Measurements from ENCODE around the gene UBE2S.
"Not testable (repeated sequence)": the region's sequence is repeated elsewhere in the genome, so short reads cannot be mapped to it uniquely, and the experiment has no call there.

DNA sequence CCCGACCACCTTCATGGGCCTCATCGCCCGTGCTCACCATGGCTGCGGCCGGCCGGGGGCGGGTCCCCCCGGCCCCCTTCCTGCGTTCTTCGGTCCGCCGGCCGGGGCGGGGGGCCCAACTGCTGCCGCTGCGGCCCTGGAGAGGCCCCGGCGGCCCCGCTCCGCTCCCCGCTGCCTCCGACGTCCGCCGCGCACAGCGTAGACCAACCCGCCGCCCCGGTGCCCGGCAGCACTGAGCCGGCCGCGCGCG is at the start of gene UBE2S:
- TF ChIP-seq TAF1 (IDR thresholded peaks at IDR 0.05; ENCODE audit: low read depth) (peak; percentile 92), RAD21 (conservative IDR thresholded peaks at IDR 0.05) (peak; percentile 51), POLR2AphosphoS5 (IDR thresholded peaks at IDR 0.05) (peak; percentile 96), SMC3 (conservative IDR thresholded peaks at IDR 0.05; ENCODE audit: poor library complexity) (peak; percentile 65)
- TF ChIP-seq, protein P1, sequence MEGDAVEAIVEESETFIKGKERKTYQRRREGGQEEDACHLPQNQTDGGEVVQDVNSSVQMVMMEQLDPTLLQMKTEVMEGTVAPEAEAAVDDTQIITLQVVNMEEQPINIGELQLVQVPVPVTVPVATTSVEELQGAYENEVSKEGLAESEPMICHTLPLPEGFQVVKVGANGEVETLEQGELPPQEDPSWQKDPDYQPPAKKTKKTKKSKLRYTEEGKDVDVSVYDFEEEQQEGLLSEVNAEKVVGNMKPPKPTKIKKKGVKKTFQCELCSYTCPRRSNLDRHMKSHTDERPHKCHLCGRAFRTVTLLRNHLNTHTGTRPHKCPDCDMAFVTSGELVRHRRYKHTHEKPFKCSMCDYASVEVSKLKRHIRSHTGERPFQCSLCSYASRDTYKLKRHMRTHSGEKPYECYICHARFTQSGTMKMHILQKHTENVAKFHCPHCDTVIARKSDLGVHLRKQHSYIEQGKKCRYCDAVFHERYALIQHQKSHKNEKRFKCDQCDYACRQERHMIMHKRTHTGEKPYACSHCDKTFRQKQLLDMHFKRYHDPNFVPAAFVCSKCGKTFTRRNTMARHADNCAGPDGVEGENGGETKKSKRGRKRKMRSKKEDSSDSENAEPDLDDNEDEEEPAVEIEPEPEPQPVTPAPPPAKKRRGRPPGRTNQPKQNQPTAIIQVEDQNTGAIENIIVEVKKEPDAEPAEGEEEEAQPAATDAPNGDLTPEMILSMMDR (IDR thresholded peaks at IDR 0.05; ENCODE audit: poor library complexity, severe bottlenecking), result peak; percentile 14
- TF ChIP-seq MXI1 (conservative IDR thresholded peaks at IDR 0.05; ENCODE audit: poor library complexity, severe bottlenecking); EP300 (conservative IDR thresholded peaks at IDR 0.05; ENCODE audit: poor library complexity, severe bottlenecking); EZH2 (IDR thresholded peaks at IDR 0.05; ENCODE audit: borderline replicate concordance, insufficient read depth, low read length, poor library complexity, severe bottlenecking): not testable (repeated sequence)
- TF ChIP-seq, protein P2, sequence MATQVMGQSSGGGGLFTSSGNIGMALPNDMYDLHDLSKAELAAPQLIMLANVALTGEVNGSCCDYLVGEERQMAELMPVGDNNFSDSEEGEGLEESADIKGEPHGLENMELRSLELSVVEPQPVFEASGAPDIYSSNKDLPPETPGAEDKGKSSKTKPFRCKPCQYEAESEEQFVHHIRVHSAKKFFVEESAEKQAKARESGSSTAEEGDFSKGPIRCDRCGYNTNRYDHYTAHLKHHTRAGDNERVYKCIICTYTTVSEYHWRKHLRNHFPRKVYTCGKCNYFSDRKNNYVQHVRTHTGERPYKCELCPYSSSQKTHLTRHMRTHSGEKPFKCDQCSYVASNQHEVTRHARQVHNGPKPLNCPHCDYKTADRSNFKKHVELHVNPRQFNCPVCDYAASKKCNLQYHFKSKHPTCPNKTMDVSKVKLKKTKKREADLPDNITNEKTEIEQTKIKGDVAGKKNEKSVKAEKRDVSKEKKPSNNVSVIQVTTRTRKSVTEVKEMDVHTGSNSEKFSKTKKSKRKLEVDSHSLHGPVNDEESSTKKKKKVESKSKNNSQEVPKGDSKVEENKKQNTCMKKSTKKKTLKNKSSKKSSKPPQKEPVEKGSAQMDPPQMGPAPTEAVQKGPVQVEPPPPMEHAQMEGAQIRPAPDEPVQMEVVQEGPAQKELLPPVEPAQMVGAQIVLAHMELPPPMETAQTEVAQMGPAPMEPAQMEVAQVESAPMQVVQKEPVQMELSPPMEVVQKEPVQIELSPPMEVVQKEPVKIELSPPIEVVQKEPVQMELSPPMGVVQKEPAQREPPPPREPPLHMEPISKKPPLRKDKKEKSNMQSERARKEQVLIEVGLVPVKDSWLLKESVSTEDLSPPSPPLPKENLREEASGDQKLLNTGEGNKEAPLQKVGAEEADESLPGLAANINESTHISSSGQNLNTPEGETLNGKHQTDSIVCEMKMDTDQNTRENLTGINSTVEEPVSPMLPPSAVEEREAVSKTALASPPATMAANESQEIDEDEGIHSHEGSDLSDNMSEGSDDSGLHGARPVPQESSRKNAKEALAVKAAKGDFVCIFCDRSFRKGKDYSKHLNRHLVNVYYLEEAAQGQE (IDR thresholded peaks at IDR 0.05; ENCODE audit: borderline replicate concordance), result peak; percentile 96
